ENCODE measurements around the gene ALDH1L1.

The ALDH1L1 gene

GRCh38 chr3:126153695-126154360 is 26.6 kb downstream of the ALDH1L1 start:
- no peak for DNase-seq

GRCh38 chr3:126152901-126153694 is 27.3 kb downstream of the ALDH1L1 start:
- no peak for DNase-seq

- no peak for DNase-seq
Observed at GRCh38 chr3:126152458-126152857, 27.9 kb downstream of the ALDH1L1 start.

- no peak for DNase-seq
Observed at GRCh38 chr3:126151562-126152302, 28.7 kb downstream of the ALDH1L1 start.

- DNase-seq = no peak
Observed at GRCh38 chr3:126149960-126150515, 30.3 kb downstream of the ALDH1L1 start.

- DNase-seq = no peak
Observed at GRCh38 chr3:126149256-126149902, 31.0 kb downstream of the ALDH1L1 start.

- no peak for DNase-seq
Observed at GRCh38 chr3:126147932-126148683, 32.3 kb downstream of the ALDH1L1 start.

- no peak for DNase-seq
Observed at GRCh38 chr3:126147147-126147931, 33.0 kb downstream of the ALDH1L1 start.

- DNase-seq = no peak
Observed at GRCh38 chr3:126146525-126147146, 33.8 kb downstream of the ALDH1L1 start.

- DNase-seq = no peak
Observed at GRCh38 chr3:126146034-126146433, 34.4 kb downstream of the ALDH1L1 start.

GRCh38 chr3:126142652-126143051 is 37.7 kb downstream of the ALDH1L1 start:
- no peak for DNase-seq

GRCh38 chr3:126137490-126138130 is 42.8 kb downstream of the ALDH1L1 start:
- DNase-seq = no peak

GRCh38 chr3:126136428-126137220 is 43.8 kb downstream of the ALDH1L1 start:
- no peak for DNase-seq

- DNase-seq = no peak
Observed at GRCh38 chr3:126135406-126136076, 44.8 kb downstream of the ALDH1L1 start.

- DNase-seq = no peak
Observed at GRCh38 chr3:126135071-126135405, 45.3 kb downstream of the ALDH1L1 start.

GRCh38 chr3:126134219-126134975 is 46.0 kb downstream of the ALDH1L1 start:
- peak; percentile 66 for DNase-seq

GRCh38 chr3:126133606-126134005 is 46.8 kb downstream of the ALDH1L1 start:
- no peak for DNase-seq
